ENCODE data around the gene ADAM17. TPM values are rescaled to one million over a fixed set of nuclear protein-coding genes. Genes with fewer than 3 reads are reported as not detected.

The ADAM17 gene
- polyA plus RNA-seq, 1 donor (not counting 4 experiments of a cell fraction or from before 2014, with no cell fraction given), result 13.3 TPM

GRCh38 chr2:9460441-9461017, 95.1 kb downstream of the ADAM17 start:
- no peak overlapping the region for H2AFZ ChIP-seq (ENCODE audit: control insufficient read depth, low read length)
- H3K4me2 ChIP-seq (ENCODE audit: control insufficient read depth, extremely low read depth, insufficient read depth, low read depth, low read length), result no peak overlapping the region
- no peak overlapping the region for H3K9ac ChIP-seq (ENCODE audit: control insufficient read depth, extremely low read depth, insufficient read depth, low read length)
- H3K9me3 ChIP-seq (ENCODE audit: control insufficient read depth, low read depth, low read length), result no peaks in the 10 kb centered on the region
- H4K20me1 ChIP-seq (ENCODE audit: control insufficient read depth, extremely low read depth, insufficient read depth, low read length), result no peaks in the 10 kb centered on the region
- H3K9me1 ChIP-seq (ENCODE audit: control insufficient read depth, extremely low read depth, insufficient read depth, low read length), result no peaks in the 10 kb centered on the region
- H3K4me3 ChIP-seq (ENCODE audit: control insufficient read depth in 2 of 3, extremely low read depth in 1 of 3, insufficient read depth in 2 of 3, low read depth in 1 of 3, low read length in 3 of 3), result no peak overlapping the region
- H3K27ac ChIP-seq (ENCODE audit: control insufficient read depth, insufficient read depth, low read length), result no peak overlapping the region
- DNase-seq (ENCODE audit: low read depth, low spot score) (no peak), FAIRE-seq (no peak)
- no peaks in the 10 kb centered on the region for H3K4me1 ChIP-seq (ENCODE audit: control insufficient read depth, extremely low read depth, insufficient read depth, low read length)
- dilution Hi-C loops (cut with MboI; ENCODE audit: extremely low pct_ligation_motif_present, low sequenced_read_pairs), result no loop called here
- H3K27me3 ChIP-seq (ENCODE audit: control insufficient read depth, extremely low read depth, insufficient read depth, low read length), result no peaks in the 10 kb centered on the region
- peaks cover 1 to 5% of the 10 kb centered on the region in 2 experiments for H3K36me3 ChIP-seq (ENCODE audit: control insufficient read depth in 2 of 2, extremely low read depth in 1 of 2, insufficient read depth in 2 of 2, low read length in 2 of 2)
- H3K79me2 ChIP-seq (ENCODE audit: control insufficient read depth, insufficient read depth, low read length), result no peaks in the 10 kb centered on the region
- TF ChIP-seq CTCF (optimal IDR thresholded peaks at IDR 0.05 in 1 of 3, IDR thresholded peaks at IDR 0.05 in 1 of 3, conservative IDR thresholded peaks at IDR 0.05 in 1 of 3; ENCODE audit: extremely low read depth in 1 of 3, insufficient read depth in 2 of 3, low read length in 3 of 3), result no peak
- no peak for TF ChIP-seq EZH2 (IDR thresholded peaks at IDR 0.05; ENCODE audit: low read length)

- Histone ChIP-seq H2AFZ (ENCODE audit: control insufficient read depth, low read length) (no peak overlapping the region), H3K9ac (ENCODE audit: control insufficient read depth, extremely low read depth, insufficient read depth, low read length) (no peak overlapping the region), H3K4me1 (ENCODE audit: control insufficient read depth, extremely low read depth, insufficient read depth, low read length) (no peaks in the 10 kb centered on the region), H4K20me1 (ENCODE audit: control insufficient read depth, extremely low read depth, insufficient read depth, low read length) (no peaks in the 10 kb centered on the region), H3K27ac (ENCODE audit: control insufficient read depth, insufficient read depth, low read length) (no peak overlapping the region), H3K27me3 (ENCODE audit: control insufficient read depth, extremely low read depth, insufficient read depth, low read length) (no peaks in the 10 kb centered on the region), H3K9me1 (ENCODE audit: control insufficient read depth, extremely low read depth, insufficient read depth, low read length) (no peaks in the 10 kb centered on the region), H3K9me3 (ENCODE audit: control insufficient read depth, low read depth, low read length) (no peaks in the 10 kb centered on the region), H3K4me3 (ENCODE audit: control insufficient read depth in 2 of 3, extremely low read depth in 1 of 3, insufficient read depth in 2 of 3, low read depth in 1 of 3, low read length in 3 of 3) (no peak overlapping the region), H3K4me2 (ENCODE audit: control insufficient read depth, extremely low read depth, insufficient read depth, low read depth, low read length) (no peak overlapping the region), H3K36me3 (ENCODE audit: control insufficient read depth in 2 of 2, extremely low read depth in 1 of 2, insufficient read depth in 2 of 2, low read length in 2 of 2) (peaks cover 9 to 15% of the 10 kb centered on the region in 2 experiments), H3K79me2 (ENCODE audit: control insufficient read depth, insufficient read depth, low read length) (no peaks in the 10 kb centered on the region)
- no peak for TF ChIP-seq EZH2 (IDR thresholded peaks at IDR 0.05; ENCODE audit: low read length)
- TF ChIP-seq CTCF (optimal IDR thresholded peaks at IDR 0.05 in 1 of 3, IDR thresholded peaks at IDR 0.05 in 1 of 3, conservative IDR thresholded peaks at IDR 0.05 in 1 of 3; ENCODE audit: extremely low read depth in 1 of 3, insufficient read depth in 2 of 3, low read length in 3 of 3), result no peak
- dilution Hi-C loops (cut with MboI; ENCODE audit: extremely low pct_ligation_motif_present, low sequenced_read_pairs), result no loop called here
- DNase-seq (ENCODE audit: low read depth, low spot score) (no peak), FAIRE-seq (no peak)
These were observed 104.4 kb downstream of the ADAM17 start for GRCh38 chr2:9451231-9451630.

All from keratinocyte (primary cell).